Astrocyte (in vitro differentiated cells and primary cell): ENCODE results near the gene PKD1L1.

Source experiments
- EZH2 ChIP-seq: IDR thresholded peaks from 2 replicates; pipeline ENCODE4 v1.6.1; 2012; ENCODE audit warnings: mild to moderate bottlenecking, low read length, inconsistent platforms; ENCODE audit not compliant: insufficient read depth
- TF ChIP-seq, protein P1 (sequence below): IDR thresholded peaks from 2 replicates; pipeline ENCODE4 v1.5.1; 2011; ENCODE audit warnings: low read depth, mild to moderate bottlenecking, inconsistent platforms, low read length, moderate library complexity; ENCODE audit not compliant: insufficient read depth

DNA sequence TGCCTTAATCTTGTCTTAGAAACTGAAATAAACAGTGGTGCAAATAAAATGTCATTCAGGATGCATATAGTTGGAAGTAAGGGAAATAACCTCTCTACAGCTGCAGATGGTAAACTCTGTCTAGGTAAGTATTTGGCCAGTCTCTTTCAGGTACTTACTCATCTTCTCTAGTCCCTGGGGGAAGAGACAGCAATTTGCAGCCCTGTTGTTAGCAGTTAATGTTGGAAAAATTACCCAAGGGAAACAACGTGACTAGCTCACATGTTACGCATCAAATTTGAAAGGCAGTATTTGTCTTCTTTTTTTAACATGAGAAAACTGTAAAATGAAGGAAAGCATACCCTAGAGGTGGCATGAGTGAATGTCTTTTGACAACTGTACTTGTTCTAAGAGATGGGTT is 34.3 kb upstream of the PKD1L1 start:
- TF ChIP-seq, protein P1, sequence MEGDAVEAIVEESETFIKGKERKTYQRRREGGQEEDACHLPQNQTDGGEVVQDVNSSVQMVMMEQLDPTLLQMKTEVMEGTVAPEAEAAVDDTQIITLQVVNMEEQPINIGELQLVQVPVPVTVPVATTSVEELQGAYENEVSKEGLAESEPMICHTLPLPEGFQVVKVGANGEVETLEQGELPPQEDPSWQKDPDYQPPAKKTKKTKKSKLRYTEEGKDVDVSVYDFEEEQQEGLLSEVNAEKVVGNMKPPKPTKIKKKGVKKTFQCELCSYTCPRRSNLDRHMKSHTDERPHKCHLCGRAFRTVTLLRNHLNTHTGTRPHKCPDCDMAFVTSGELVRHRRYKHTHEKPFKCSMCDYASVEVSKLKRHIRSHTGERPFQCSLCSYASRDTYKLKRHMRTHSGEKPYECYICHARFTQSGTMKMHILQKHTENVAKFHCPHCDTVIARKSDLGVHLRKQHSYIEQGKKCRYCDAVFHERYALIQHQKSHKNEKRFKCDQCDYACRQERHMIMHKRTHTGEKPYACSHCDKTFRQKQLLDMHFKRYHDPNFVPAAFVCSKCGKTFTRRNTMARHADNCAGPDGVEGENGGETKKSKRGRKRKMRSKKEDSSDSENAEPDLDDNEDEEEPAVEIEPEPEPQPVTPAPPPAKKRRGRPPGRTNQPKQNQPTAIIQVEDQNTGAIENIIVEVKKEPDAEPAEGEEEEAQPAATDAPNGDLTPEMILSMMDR = no peak
- no peak for TF ChIP-seq EZH2
